ENCODE results near the gene DSCAM.
"Not testable (repeated sequence)": the region's sequence is repeated elsewhere in the genome, so short reads cannot be mapped to it uniquely, and the experiment has no call there.

The DSCAM gene

GRCh38 chr21:40465382-40465781 is 381.6 kb downstream of the DSCAM start:
- Mint-ChIP-seq H3K27ac (no peak overlapping the region), H3K36me3 (ENCODE audit: insufficient read depth) (no peaks in the 10 kb centered on the region), H3K9me3 (peaks cover 15 to 29% of the 10 kb centered on the region in 2 donors), H3K27me3 (no peaks in the 10 kb centered on the region), H3K4me1 (ENCODE audit: low read depth in 2 of 2) (no peaks in the 10 kb centered on the region), H3K4me3 (no peak overlapping the region)
- DNase-seq (no peak), ATAC-seq (replicated peaks) (no peak)

GRCh38 chr21:40463176-40463575 is 383.8 kb downstream of the DSCAM start:
- no peaks in the 10 kb centered on the region for H3K36me3 Mint-ChIP-seq (ENCODE audit: insufficient read depth)
- no peaks in the 10 kb centered on the region for H3K4me1 Mint-ChIP-seq (ENCODE audit: low read depth in 2 of 2)
- peaks cover 15 to 29% of the 10 kb centered on the region in 2 donors for H3K9me3 Mint-ChIP-seq
- ATAC-seq (replicated peaks), result no peak
- DNase-seq, result no peak
- no peak overlapping the region for H3K4me3 Mint-ChIP-seq
- H3K27ac Mint-ChIP-seq, result no peak overlapping the region
- no peaks in the 10 kb centered on the region for H3K27me3 Mint-ChIP-seq

GRCh38 chr21:40461008-40461407 is 385.9 kb downstream of the DSCAM start:
- no peak overlapping the region for H3K27ac Mint-ChIP-seq
- no peak for ATAC-seq (replicated peaks)
- H3K9me3 Mint-ChIP-seq, result peaks cover 13 to 22% of the 10 kb centered on the region in 2 donors
- H3K4me1 Mint-ChIP-seq (ENCODE audit: low read depth in 2 of 2), result no peaks in the 10 kb centered on the region
- H3K4me3 Mint-ChIP-seq, result no peak overlapping the region
- H3K36me3 Mint-ChIP-seq (ENCODE audit: insufficient read depth), result no peaks in the 10 kb centered on the region
- DNase-seq, result no peak
- no peaks in the 10 kb centered on the region for H3K27me3 Mint-ChIP-seq

GRCh38 chr21:40457741-40458140 is 389.2 kb downstream of the DSCAM start:
- peaks cover 0 to 1% of the 10 kb centered on the region in 2 donors for H3K9me3 Mint-ChIP-seq
- DNase-seq (no peak), ATAC-seq (replicated peaks) (no peak)
- no peaks in the 10 kb centered on the region for H3K36me3 Mint-ChIP-seq (ENCODE audit: insufficient read depth)
- H3K27me3 Mint-ChIP-seq, result no peaks in the 10 kb centered on the region
- H3K27ac Mint-ChIP-seq, result no peak overlapping the region
- no peak overlapping the region for H3K4me3 Mint-ChIP-seq
- H3K4me1 Mint-ChIP-seq (ENCODE audit: low read depth in 2 of 2), result no peaks in the 10 kb centered on the region

GRCh38 chr21:40454057-40454456 is 392.9 kb downstream of the DSCAM start:
- no peaks in the 10 kb centered on the region for H3K4me1 Mint-ChIP-seq (ENCODE audit: low read depth in 2 of 2)
- peaks cover 0 to 3% of the 10 kb centered on the region in 2 donors for H3K9me3 Mint-ChIP-seq
- H3K36me3 Mint-ChIP-seq (ENCODE audit: insufficient read depth), result no peaks in the 10 kb centered on the region
- no peak overlapping the region for H3K27ac Mint-ChIP-seq
- H3K4me3 Mint-ChIP-seq, result no peak overlapping the region
- DNase-seq (no peak), ATAC-seq (replicated peaks) (no peak)
- H3K27me3 Mint-ChIP-seq, result no peaks in the 10 kb centered on the region

- Mint-ChIP-seq H3K27ac (no peak overlapping the region), H3K4me3 (no peak overlapping the region), H3K4me1 (ENCODE audit: low read depth in 2 of 2) (no peaks in the 10 kb centered on the region), H3K27me3 (no peaks in the 10 kb centered on the region), H3K9me3 (peaks cover 0 to 3% of the 10 kb centered on the region in 2 donors), H3K36me3 (ENCODE audit: insufficient read depth) (no peaks in the 10 kb centered on the region)
- DNase-seq, result no peak
- ATAC-seq (replicated peaks), result no peak
Observed at GRCh38 chr21:40453183-40453582, 393.8 kb downstream of the DSCAM start.

GRCh38 chr21:40452548-40452947 is 394.4 kb downstream of the DSCAM start:
- H3K4me1 Mint-ChIP-seq (ENCODE audit: low read depth in 2 of 2), result no peaks in the 10 kb centered on the region
- H3K36me3 Mint-ChIP-seq (ENCODE audit: insufficient read depth), result no peaks in the 10 kb centered on the region
- ATAC-seq (replicated peaks) (no peak), DNase-seq (no peak)
- no peaks in the 10 kb centered on the region for H3K27me3 Mint-ChIP-seq
- no peak overlapping the region for H3K4me3 Mint-ChIP-seq
- H3K9me3 Mint-ChIP-seq, result peaks cover 0 to 3% of the 10 kb centered on the region in 2 donors
- no peak overlapping the region for H3K27ac Mint-ChIP-seq

GRCh38 chr21:40447016-40447415 is 399.9 kb downstream of the DSCAM start:
- Mint-ChIP-seq H3K27ac (no peak overlapping the region), H3K27me3 (no peaks in the 10 kb centered on the region), H3K9me3 (peaks cover 6 to 15% of the 10 kb centered on the region in 2 donors), H3K4me3 (no peak overlapping the region), H3K4me1 (ENCODE audit: low read depth in 2 of 2) (no peaks in the 10 kb centered on the region), H3K36me3 (ENCODE audit: insufficient read depth) (no peaks in the 10 kb centered on the region)
- ATAC-seq (replicated peaks), result no peak
- DNase-seq, result no peak

- Mint-ChIP-seq H3K9me3 (peaks cover 3 to 15% of the 10 kb centered on the region in 2 donors), H3K4me3 (no peak overlapping the region), H3K4me1 (ENCODE audit: low read depth in 2 of 2) (no peaks in the 10 kb centered on the region)
Observed at GRCh38 chr21:40445349-40445921, 401.5 kb downstream of the DSCAM start.

GRCh38 chr21:40439581-40439980 is 407.4 kb downstream of the DSCAM start:
- not testable (repeated sequence) for H3K4me3 Mint-ChIP-seq; H3K36me3 Mint-ChIP-seq (ENCODE audit: insufficient read depth); H3K9me3 Mint-ChIP-seq; H3K4me1 Mint-ChIP-seq (ENCODE audit: low read depth in 2 of 2); H3K27ac Mint-ChIP-seq; DNase-seq; H3K27me3 Mint-ChIP-seq; ATAC-seq (replicated peaks)

More at GRCh38 chr21:40445349-40445921, 401.5 kb downstream of the DSCAM start:
- Mint-ChIP-seq H3K27me3 (no peaks in the 10 kb centered on the region), H3K27ac (no peak overlapping the region), H3K36me3 (ENCODE audit: insufficient read depth) (no peaks in the 10 kb centered on the region)
- DNase-seq, result no peak
- ATAC-seq (replicated peaks), result no peak

GRCh38 chr21:40438616-40439015 is 408.3 kb downstream of the DSCAM start:
- Mint-ChIP-seq H3K36me3 (ENCODE audit: insufficient read depth) (no peaks in the 10 kb centered on the region), H3K27me3 (no peaks in the 10 kb centered on the region), H3K9me3 (peaks cover 0 to 2% of the 10 kb centered on the region in 2 donors), H3K27ac (no peak overlapping the region), H3K4me3 (no peak overlapping the region), H3K4me1 (ENCODE audit: low read depth in 2 of 2) (no peaks in the 10 kb centered on the region)
- DNase-seq (no peak), ATAC-seq (replicated peaks) (no peak)

GRCh38 chr21:40436261-40436660 is 410.7 kb downstream of the DSCAM start:
- Mint-ChIP-seq H3K27me3 (no peaks in the 10 kb centered on the region), H3K4me3 (no peak overlapping the region), H3K36me3 (ENCODE audit: insufficient read depth) (no peaks in the 10 kb centered on the region), H3K4me1 (ENCODE audit: low read depth in 2 of 2) (no peaks in the 10 kb centered on the region), H3K9me3 (peaks cover 3% of the 10 kb centered on the region in 2 donors), H3K27ac (no peak overlapping the region)
- DNase-seq (no peak), ATAC-seq (replicated peaks) (no peak)

- H3K27ac Mint-ChIP-seq, result no peak overlapping the region
- no peaks in the 10 kb centered on the region for H3K4me1 Mint-ChIP-seq (ENCODE audit: low read depth in 2 of 2)
- DNase-seq (no peak), ATAC-seq (replicated peaks) (no peak)
- H3K36me3 Mint-ChIP-seq (ENCODE audit: insufficient read depth), result no peaks in the 10 kb centered on the region
- H3K27me3 Mint-ChIP-seq, result no peaks in the 10 kb centered on the region
- no peak overlapping the region for H3K4me3 Mint-ChIP-seq
- peaks cover 7 to 8% of the 10 kb centered on the region in 2 donors for H3K9me3 Mint-ChIP-seq
Observed at GRCh38 chr21:40433538-40433937, 413.4 kb downstream of the DSCAM start.

- ATAC-seq (replicated peaks) (no peak), DNase-seq (no peak)
- H3K4me1 Mint-ChIP-seq (ENCODE audit: low read depth in 2 of 2), result no peaks in the 10 kb centered on the region
- no peak overlapping the region for H3K4me3 Mint-ChIP-seq
- H3K36me3 Mint-ChIP-seq (ENCODE audit: insufficient read depth), result no peaks in the 10 kb centered on the region
- H3K27me3 Mint-ChIP-seq, result no peaks in the 10 kb centered on the region
- H3K27ac Mint-ChIP-seq, result no peak overlapping the region
- H3K9me3 Mint-ChIP-seq, result peaks cover 1 to 6% of the 10 kb centered on the region in 2 donors
Observed at GRCh38 chr21:40425981-40426380, 421.0 kb downstream of the DSCAM start.

All from effector memory CD8-positive, alpha-beta T cell (primary cell).